Astrocyte (in vitro differentiated cells and primary cell): Measurements from ENCODE around the gene ARMC12.

Experiments
- CTCF ChIP-seq: IDR thresholded peaks from 2 replicates; pipeline ENCODE4 v1.5.1; 2011; ENCODE audit warnings: low read depth, mild to moderate bottlenecking, inconsistent platforms, low read length, moderate library complexity; ENCODE audit not compliant: insufficient read depth
- EZH2 ChIP-seq: IDR thresholded peaks from 2 replicates; pipeline ENCODE4 v1.6.1; 2012; ENCODE audit warnings: mild to moderate bottlenecking, low read length, inconsistent platforms; ENCODE audit not compliant: insufficient read depth

GRCh38 chr6:35694462-35694861 lies 42.4 kb upstream of the ARMC12 start:
- TF ChIP-seq CTCF (no peak), EZH2 (no peak)
